Measurements from ENCODE around the gene TSC2. TPM values are rescaled to one million over a fixed set of nuclear protein-coding genes. Genes with fewer than 3 reads are reported as not detected.
"Not testable (repeated sequence)": the region's sequence is repeated elsewhere in the genome, so short reads cannot be mapped to it uniquely, and the experiment has no call there.

Gene TSC2
- polyA plus RNA-seq, 4 donors = 121 to 152 (median 136) TPM

- DNase-seq (ENCODE audit: low read depth in 4 of 4, low spot score in 3 of 4) = no peak
Measured at GRCh38 chr16:2028620-2029220, 19.1 kb upstream of the TSC2 start.

GRCh38 chr16:2029350-2029749, 18.4 kb upstream of the TSC2 start:
- no peak for DNase-seq (ENCODE audit: low read depth in 4 of 4, low spot score in 3 of 4)

- DNase-seq (ENCODE audit: low read depth in 4 of 4, low spot score in 3 of 4) = no peak
Measured at GRCh38 chr16:2030036-2030435, 17.7 kb upstream of the TSC2 start.

- no peak for DNase-seq (ENCODE audit: low read depth in 4 of 4, low spot score in 3 of 4)
Measured at GRCh38 chr16:2031081-2031577, 16.7 kb upstream of the TSC2 start.

- DNase-seq (ENCODE audit: low read depth in 4 of 4, low spot score in 3 of 4) = no peak
Measured at GRCh38 chr16:2032285-2033056, 15.3 kb upstream of the TSC2 start.

GRCh38 chr16:2033057-2033908, 14.5 kb upstream of the TSC2 start:
- DNase-seq (ENCODE audit: low read depth in 4 of 4, low spot score in 3 of 4) = no peak

GRCh38 chr16:2033909-2034695, 13.7 kb upstream of the TSC2 start:
- DNase-seq (ENCODE audit: low read depth in 4 of 4, low spot score in 3 of 4) = not testable (repeated sequence)

GRCh38 chr16:2034696-2035430, 12.9 kb upstream of the TSC2 start:
- no peak for DNase-seq (ENCODE audit: low read depth in 4 of 4, low spot score in 3 of 4)

- DNase-seq (ENCODE audit: low read depth in 4 of 4, low spot score in 3 of 4) = peak in 1 of 4 donors; percentile 59
Measured at GRCh38 chr16:2035431-2036199, 12.2 kb upstream of the TSC2 start.

- DNase-seq (ENCODE audit: low read depth in 4 of 4, low spot score in 3 of 4) = no peak
Measured at GRCh38 chr16:2036200-2036966, 11.4 kb upstream of the TSC2 start.

GRCh38 chr16:2037115-2037514, 10.7 kb upstream of the TSC2 start:
- DNase-seq (ENCODE audit: low read depth in 4 of 4, low spot score in 3 of 4) = no peak

GRCh38 chr16:2037647-2038381, 10.0 kb upstream of the TSC2 start:
- DNase-seq (ENCODE audit: low read depth in 4 of 4, low spot score in 3 of 4) = no peak

- peak in 2 of 4 donors; percentile 58 to 59 for DNase-seq (ENCODE audit: low read depth in 4 of 4, low spot score in 3 of 4)
Measured at GRCh38 chr16:2038382-2039231, 9.2 kb upstream of the TSC2 start.

GRCh38 chr16:2039274-2040031, 8.3 kb upstream of the TSC2 start:
- peak; percentile 80 to 91 (median 82) for DNase-seq (ENCODE audit: low read depth in 4 of 4, low spot score in 3 of 4)

GRCh38 chr16:2040041-2040786, 7.6 kb upstream of the TSC2 start:
- DNase-seq (ENCODE audit: low read depth in 4 of 4, low spot score in 3 of 4) = no peak

Data from right renal pelvis (tissue), 4 donors.